Dermis blood vessel endothelial cell (primary cell): Measurements from ENCODE around the gene NEK9. TPM values are rescaled to one million over a fixed set of nuclear protein-coding genes. Genes with fewer than 3 reads are reported as not detected.
"Not testable (repeated sequence)": the region's sequence is repeated elsewhere in the genome, so short reads cannot be mapped to it uniquely, and the experiment has no call there.

Source experiments
- DNase-seq: peaks from one replicate; pipeline ENCODE4 v3.0.0; 2010
- total RNA-seq: library from RNA; depleted of rRNA; stranded (reverse); fragments of >200 nt; gene quantifications from 2 replicates; pipeline ENCODE4 v1.2.3, GENCODE V29; 2014

NEK9 gene
- total RNA-seq, 1 donor from 2014 or later, result 49.9 TPM

GRCh38 chr14:75143761-75144527 is 17.1 kb upstream of the NEK9 start:
- DNase-seq, result no peak

GRCh38 chr14:75142494-75142893 is 15.6 kb upstream of the NEK9 start:
- no peak for DNase-seq

GRCh38 chr14:75141967-75142366 is 15.1 kb upstream of the NEK9 start:
- peak; percentile 80 for DNase-seq

GRCh38 chr14:75141062-75141461 is 14.2 kb upstream of the NEK9 start:
- DNase-seq, result no peak

- DNase-seq, result no peak
Observed at GRCh38 chr14:75140620-75141019, 13.8 kb upstream of the NEK9 start.

GRCh38 chr14:75139185-75139584 is 12.3 kb upstream of the NEK9 start:
- DNase-seq, result no peak

- DNase-seq, result no peak
Observed at GRCh38 chr14:75138492-75138891, 11.6 kb upstream of the NEK9 start.

- DNase-seq, result no peak
Observed at GRCh38 chr14:75134644-75135043, 7.8 kb upstream of the NEK9 start.

GRCh38 chr14:75133597-75133996 is 6.7 kb upstream of the NEK9 start:
- no peak for DNase-seq

- DNase-seq, result peak; percentile 87
Observed at GRCh38 chr14:75132382-75133086, 5.7 kb upstream of the NEK9 start.

GRCh38 chr14:75128596-75128990 is 1.7 kb upstream of the NEK9 start:
- DNase-seq, result no peak

- DNase-seq, result peak; percentile 92
Observed at GRCh38 chr14:75127903-75128595, 1.2 kb upstream of the NEK9 start.

GRCh38 chr14:75127474-75127820 is 599 bp upstream of the NEK9 start:
- not testable (repeated sequence) for DNase-seq

GRCh38 chr14:75126121-75126544 is 715 bp downstream of the NEK9 start:
- DNase-seq, result peak; percentile 31

- DNase-seq, result peak; percentile 62
Observed at GRCh38 chr14:75125617-75126016, 1.2 kb downstream of the NEK9 start.

- peak; percentile 99 for DNase-seq
Observed at GRCh38 chr14:75123991-75124390, 2.9 kb downstream of the NEK9 start.

- DNase-seq, result no peak
Observed at GRCh38 chr14:75121552-75121951, 5.3 kb downstream of the NEK9 start.

- DNase-seq, result no peak
Observed at GRCh38 chr14:75120541-75121291, 6.1 kb downstream of the NEK9 start.

GRCh38 chr14:75119056-75119455 is 7.8 kb downstream of the NEK9 start:
- no peak for DNase-seq

GRCh38 chr14:75113932-75114539 is 12.8 kb downstream of the NEK9 start:
- no peak for DNase-seq

- no peak for DNase-seq
Observed at GRCh38 chr14:75109877-75110276, 17.0 kb downstream of the NEK9 start.

GRCh38 chr14:75107186-75107585 is 19.7 kb downstream of the NEK9 start:
- DNase-seq, result no peak
